ENCODE measurements around the gene CYP2D6.
A peak's percentile ranks its signal among the peaks of the same experiment; 100 is the strongest.
"Not testable (repeated sequence)": the region's sequence is repeated elsewhere in the genome, so short reads cannot be mapped to it uniquely, and the experiment has no call there.

CYP2D6 gene

DNA sequence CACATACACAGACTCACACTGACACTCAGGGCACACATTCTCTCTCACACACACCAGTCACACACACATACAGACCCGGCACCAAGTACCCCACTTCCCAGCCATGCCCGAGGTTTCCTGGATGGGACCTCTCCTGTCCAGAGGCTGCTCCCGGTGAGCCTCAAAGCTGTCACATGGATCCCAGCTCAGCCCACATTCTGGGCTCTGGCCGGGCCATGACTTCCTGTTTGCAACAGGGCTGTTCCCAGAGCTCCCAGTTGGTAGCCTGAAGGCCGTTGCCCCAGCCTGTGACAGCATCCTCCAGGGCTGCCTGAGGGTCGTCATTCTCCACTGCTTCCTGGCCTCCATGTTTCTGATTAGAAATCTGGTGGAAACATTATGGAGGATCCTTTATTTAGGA, 14.6 kb upstream of the CYP2D6 start:
- Histone ChIP-seq H3K4me3 (ENCODE audit: low read depth, low read length) (no peak overlapping the region), H3K9me3 (ENCODE audit: insufficient read depth, low read depth, low read length) (no peaks in the 10 kb centered on the region), H2AFZ (ENCODE audit: insufficient read depth, low read length, poor library complexity) (no peak overlapping the region), H3K14ac (ENCODE audit: low read length) (no peak overlapping the region), H2BK5ac (ENCODE audit: low read depth, low read length, poor library complexity) (no peak overlapping the region), H3K36me3 (ENCODE audit: control insufficient read depth in 1 of 2, insufficient read depth in 2 of 2, low read length in 2 of 2) (peaks cover 4 to 9% of the 10 kb centered on the region in 2 experiments), H3K79me2 (ENCODE audit: control insufficient read depth, insufficient read depth, low read length, poor library complexity) (no peaks in the 10 kb centered on the region), H3K27me3 (ENCODE audit: insufficient read depth, low read length) (no peaks in the 10 kb centered on the region), H2BK120ac (ENCODE audit: insufficient read depth, low read length, poor library complexity) (no peak overlapping the region), H3K4me1 (ENCODE audit: control insufficient read depth in 1 of 2, insufficient read depth in 2 of 2, low read length in 2 of 2) (no peaks in the 10 kb centered on the region), H3K18ac (ENCODE audit: low read length) (no peak overlapping the region), H4K12ac (ENCODE audit: low read depth, low read length) (no peak overlapping the region), H4K91ac (ENCODE audit: low read depth, low read length) (no peak overlapping the region), H4K8ac (ENCODE audit: low read depth, low read length) (no peak overlapping the region), H3K9ac (ENCODE audit: low read length) (no peak overlapping the region), H3K4me2 (ENCODE audit: low read length) (no peak overlapping the region), H3K79me1 (ENCODE audit: low read length) (no peaks in the 10 kb centered on the region), H2BK12ac (ENCODE audit: low read length) (no peak overlapping the region), H3K27ac (ENCODE audit: low read depth, low read length) (no peak overlapping the region), H3K4ac (ENCODE audit: low read depth, low read length) (no peak overlapping the region), H3K23ac (ENCODE audit: low read length) (no peak overlapping the region), H2AK5ac (ENCODE audit: low read length) (no peak overlapping the region)
- WGBS (ENCODE audit: extremely low coverage, insufficient coverage, insufficient read length): no CpG with 5 or more reads among the region's 6 CpGs
- no peak for DNase-seq

DNA sequence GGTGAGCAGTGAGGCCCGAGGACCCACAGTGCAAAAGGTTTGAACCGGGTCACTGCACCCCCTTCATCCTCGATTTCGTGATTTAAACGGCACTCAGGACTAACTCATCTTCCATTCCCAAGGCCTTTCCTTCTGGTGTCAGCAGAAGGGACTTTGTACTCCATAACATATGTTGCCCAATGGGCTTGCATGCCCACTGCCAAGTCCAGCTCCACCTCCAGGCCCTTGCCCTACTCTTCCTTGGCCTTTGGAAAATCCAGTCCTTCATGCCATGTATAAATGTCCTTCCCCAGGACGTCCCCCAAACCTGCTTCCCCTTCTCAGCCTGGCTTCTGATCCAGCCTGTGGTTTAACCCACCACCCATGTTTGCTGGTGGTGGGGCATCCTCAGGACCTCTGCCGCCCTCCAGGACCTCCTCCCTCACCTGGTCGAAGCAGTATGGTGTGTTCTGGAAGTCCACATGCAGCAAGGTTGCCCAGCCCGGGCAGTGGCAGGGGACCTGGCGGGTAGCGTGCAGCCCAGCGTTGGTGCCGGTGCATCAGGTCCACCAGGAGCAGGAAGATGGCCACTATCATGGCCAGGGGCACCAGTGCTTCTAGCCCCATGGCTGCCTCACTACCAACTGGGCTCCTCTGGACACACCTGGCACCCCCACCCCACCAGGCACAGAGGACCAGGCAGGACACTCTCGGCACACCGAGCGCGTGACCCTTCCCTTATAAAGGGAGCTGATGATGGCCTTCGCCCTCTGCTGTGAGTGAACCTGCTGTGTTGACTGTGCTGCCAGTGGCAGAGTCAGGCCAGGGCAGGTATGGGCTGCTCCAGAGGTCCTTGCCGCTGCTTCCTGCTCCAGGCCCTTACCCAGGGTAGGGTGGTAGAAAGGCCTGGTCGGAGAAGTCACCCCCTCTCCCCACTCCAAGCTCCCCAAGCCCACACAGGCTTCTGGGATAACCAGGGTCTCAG, 13.5 kb upstream of the CYP2D6 start:
- not testable (repeated sequence) for H4K91ac ChIP-seq (ENCODE audit: low read depth, low read length); H2BK5ac ChIP-seq (ENCODE audit: low read depth, low read length, poor library complexity); H4K12ac ChIP-seq (ENCODE audit: low read depth, low read length); H3K79me1 ChIP-seq (ENCODE audit: low read length); H3K18ac ChIP-seq (ENCODE audit: low read length); H2AFZ ChIP-seq (ENCODE audit: insufficient read depth, low read length, poor library complexity); H3K9me3 ChIP-seq (ENCODE audit: insufficient read depth, low read depth, low read length); H3K79me2 ChIP-seq (ENCODE audit: control insufficient read depth, insufficient read depth, low read length, poor library complexity); H3K14ac ChIP-seq (ENCODE audit: low read length); H4K8ac ChIP-seq (ENCODE audit: low read depth, low read length); H3K23ac ChIP-seq (ENCODE audit: low read length); DNase-seq; H3K27ac ChIP-seq (ENCODE audit: low read depth, low read length); H2AK5ac ChIP-seq (ENCODE audit: low read length); H3K4me2 ChIP-seq (ENCODE audit: low read length); H2BK12ac ChIP-seq (ENCODE audit: low read length); H3K9ac ChIP-seq (ENCODE audit: low read length); H3K4ac ChIP-seq (ENCODE audit: low read depth, low read length); H3K27me3 ChIP-seq (ENCODE audit: insufficient read depth, low read length); H3K4me1 ChIP-seq (ENCODE audit: control insufficient read depth in 1 of 2, insufficient read depth in 2 of 2, low read length in 2 of 2); H2BK120ac ChIP-seq (ENCODE audit: insufficient read depth, low read length, poor library complexity)
- Histone ChIP-seq H3K4me3 (ENCODE audit: low read depth, low read length) (peak overlapping the region; percentile 46), H3K36me3 (ENCODE audit: control insufficient read depth in 1 of 2, insufficient read depth in 2 of 2, low read length in 2 of 2) (peaks cover 9 to 13% of the 10 kb centered on the region in 2 experiments)
- no CpG with 5 or more reads among the region's 20 CpGs for WGBS (ENCODE audit: extremely low coverage, insufficient coverage, insufficient read length)

DNA sequence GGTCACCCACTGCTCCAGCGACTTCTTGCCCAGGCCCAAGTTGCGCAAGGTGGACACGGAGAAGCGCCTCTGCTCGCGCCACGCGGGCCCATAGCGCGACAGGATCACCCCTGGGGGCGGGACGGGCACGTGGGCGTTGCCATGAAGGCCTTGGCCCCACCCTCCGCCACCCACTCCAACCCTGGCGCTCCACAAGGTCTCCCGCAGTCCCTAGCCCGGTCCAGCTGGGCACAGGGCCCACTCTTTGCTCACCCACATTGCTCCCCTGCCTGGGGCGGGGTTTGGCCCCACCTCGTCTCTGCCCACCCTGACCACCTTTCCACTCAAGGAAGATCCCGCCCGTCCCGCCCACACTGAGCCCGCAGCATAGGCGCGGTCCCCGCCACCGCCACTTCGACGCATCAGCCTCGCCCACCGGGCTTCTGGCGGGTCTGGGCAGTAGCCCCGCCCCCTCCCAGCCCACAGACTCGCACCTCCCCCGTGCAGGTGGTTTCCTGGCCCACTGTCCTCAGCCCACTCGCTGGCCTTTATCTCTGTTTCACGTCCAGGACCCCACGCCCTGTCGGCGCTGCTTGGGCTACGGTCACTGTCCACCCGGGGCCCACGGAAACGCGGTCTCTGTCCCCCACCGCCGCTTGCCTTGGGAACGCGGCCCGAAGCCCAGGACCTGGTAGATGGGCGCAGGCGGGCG, 12.3 kb upstream of the CYP2D6 start:
- no peaks in the 10 kb centered on the region for H3K4me1 ChIP-seq (ENCODE audit: control insufficient read depth in 1 of 2, insufficient read depth in 2 of 2, low read length in 2 of 2)
- no peak overlapping the region for H2BK12ac ChIP-seq (ENCODE audit: low read length)
- DNase-seq: no peak
- no CpG with 5 or more reads among the region's 54 CpGs for WGBS (ENCODE audit: extremely low coverage, insufficient coverage, insufficient read length)
- no peak overlapping the region for H3K18ac ChIP-seq (ENCODE audit: low read length)
- H3K27me3 ChIP-seq (ENCODE audit: insufficient read depth, low read length): no peaks in the 10 kb centered on the region
- no peak overlapping the region for H3K23ac ChIP-seq (ENCODE audit: low read length)
- peaks cover 11 to 19% of the 10 kb centered on the region in 2 experiments for H3K36me3 ChIP-seq (ENCODE audit: control insufficient read depth in 1 of 2, insufficient read depth in 2 of 2, low read length in 2 of 2)
- no peak overlapping the region for H3K4me2 ChIP-seq (ENCODE audit: low read length)
- H3K14ac ChIP-seq (ENCODE audit: low read length): no peak overlapping the region
- H2BK5ac ChIP-seq (ENCODE audit: low read depth, low read length, poor library complexity): no peak overlapping the region
- H4K91ac ChIP-seq (ENCODE audit: low read depth, low read length): no peak overlapping the region
- peaks cover 2% of the 10 kb centered on the region for H3K9me3 ChIP-seq (ENCODE audit: insufficient read depth, low read depth, low read length)
- no peak overlapping the region for H4K8ac ChIP-seq (ENCODE audit: low read depth, low read length)
- no peak overlapping the region for H2AFZ ChIP-seq (ENCODE audit: insufficient read depth, low read length, poor library complexity)
- H2AK5ac ChIP-seq (ENCODE audit: low read length): no peak overlapping the region
- no peak overlapping the region for H4K12ac ChIP-seq (ENCODE audit: low read depth, low read length)
- no peak overlapping the region for H3K4me3 ChIP-seq (ENCODE audit: low read depth, low read length)
- no peak overlapping the region for H3K4ac ChIP-seq (ENCODE audit: low read depth, low read length)
- H3K79me2 ChIP-seq (ENCODE audit: control insufficient read depth, insufficient read depth, low read length, poor library complexity): no peaks in the 10 kb centered on the region
- H3K27ac ChIP-seq (ENCODE audit: low read depth, low read length): no peak overlapping the region
- H2BK120ac ChIP-seq (ENCODE audit: insufficient read depth, low read length, poor library complexity): no peak overlapping the region
- no peak overlapping the region for H3K9ac ChIP-seq (ENCODE audit: low read length)
- H3K79me1 ChIP-seq (ENCODE audit: low read length): no peaks in the 10 kb centered on the region

DNA sequence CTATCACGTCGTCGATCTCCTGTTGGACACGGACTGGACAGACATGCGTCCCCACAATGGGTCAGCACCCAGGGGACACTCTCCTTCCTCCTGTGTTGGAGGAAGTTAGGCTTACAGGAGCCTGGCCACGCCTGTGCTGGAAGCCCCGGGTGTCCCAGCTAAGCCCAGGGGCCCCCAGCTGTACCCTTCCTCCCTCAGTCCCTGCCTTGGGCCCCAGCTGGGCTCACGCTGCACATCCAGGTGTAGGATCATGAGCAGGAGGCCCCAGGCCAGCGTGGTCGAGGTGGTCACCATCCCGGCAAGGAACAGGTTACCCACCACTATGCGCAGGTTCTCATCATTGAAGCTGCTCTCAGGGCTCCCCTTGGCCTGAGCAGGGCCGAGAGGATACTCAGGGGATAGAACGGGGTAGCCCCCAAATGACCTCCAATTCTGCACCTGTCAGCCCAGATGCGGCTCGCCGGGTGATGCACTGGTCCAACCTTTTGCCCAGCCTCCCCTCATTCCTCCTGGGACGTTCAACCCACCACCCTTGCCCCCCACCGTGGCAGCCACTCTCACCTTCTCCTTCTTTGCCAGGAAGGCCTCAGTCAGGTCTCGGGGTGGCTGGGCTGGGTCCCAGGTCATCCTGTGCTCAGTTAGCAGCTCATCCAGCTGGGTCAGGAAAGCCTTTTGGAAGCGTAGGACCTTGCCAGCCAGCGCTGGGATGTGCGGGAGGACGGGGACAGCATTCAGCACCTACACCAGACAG, 10.9 kb upstream of the CYP2D6 start:
- H3K18ac ChIP-seq (ENCODE audit: low read length); H4K91ac ChIP-seq (ENCODE audit: low read depth, low read length); H2AFZ ChIP-seq (ENCODE audit: insufficient read depth, low read length, poor library complexity); H3K4ac ChIP-seq (ENCODE audit: low read depth, low read length); H2AK5ac ChIP-seq (ENCODE audit: low read length); DNase-seq; H3K9me3 ChIP-seq (ENCODE audit: insufficient read depth, low read depth, low read length); H4K12ac ChIP-seq (ENCODE audit: low read depth, low read length); H3K79me2 ChIP-seq (ENCODE audit: control insufficient read depth, insufficient read depth, low read length, poor library complexity); H3K9ac ChIP-seq (ENCODE audit: low read length); H3K4me3 ChIP-seq (ENCODE audit: low read depth, low read length); H3K4me2 ChIP-seq (ENCODE audit: low read length); H3K27me3 ChIP-seq (ENCODE audit: insufficient read depth, low read length); H2BK5ac ChIP-seq (ENCODE audit: low read depth, low read length, poor library complexity); H3K14ac ChIP-seq (ENCODE audit: low read length); H3K4me1 ChIP-seq (ENCODE audit: control insufficient read depth in 1 of 2, insufficient read depth in 2 of 2, low read length in 2 of 2); H2BK120ac ChIP-seq (ENCODE audit: insufficient read depth, low read length, poor library complexity); H3K79me1 ChIP-seq (ENCODE audit: low read length); H4K8ac ChIP-seq (ENCODE audit: low read depth, low read length); H2BK12ac ChIP-seq (ENCODE audit: low read length); H3K27ac ChIP-seq (ENCODE audit: low read depth, low read length); H3K23ac ChIP-seq (ENCODE audit: low read length): not testable (repeated sequence)
- peaks cover 12 to 19% of the 10 kb centered on the region in 2 experiments for H3K36me3 ChIP-seq (ENCODE audit: control insufficient read depth in 1 of 2, insufficient read depth in 2 of 2, low read length in 2 of 2)
- no CpG with 5 or more reads among the region's 24 CpGs for WGBS (ENCODE audit: extremely low coverage, insufficient coverage, insufficient read length)

Measured in trophoblast cell (in vitro differentiated cells and primary cell).